ENCODE measurements around the gene PTH2R.

The PTH2R gene

GRCh38 chr2:208360259-208361076, 46.1 kb upstream of the PTH2R start:
- POLR2A ChIA-PET = no interaction called here
- TF ChIP-seq NFRKB (IDR thresholded peaks at IDR 0.05) (no peak), ELF4 (IDR thresholded peaks at IDR 0.05) (no peak), ARNT (IDR thresholded peaks at IDR 0.05) (no peak), FOXM1 (IDR thresholded peaks at IDR 0.05; ENCODE audit: borderline replicate concordance) (no peak), SUZ12 (IDR thresholded peaks at IDR 0.05) (no peak)
- CTCF ChIA-PET = no interaction called here
- no peak for DNase-seq (ENCODE audit: extremely low spot score)

GRCh38 chr2:208361077-208361441, 45.5 kb upstream of the PTH2R start:
- TF ChIP-seq LEF1 (IDR thresholded peaks at IDR 0.05; ENCODE audit: borderline replicate concordance) (no peak), ARNT (IDR thresholded peaks at IDR 0.05) (no peak), FOXA1 (IDR thresholded peaks at IDR 0.05) (no peak), L3MBTL2 (conservative IDR thresholded peaks at IDR 0.05) (no peak), SUZ12 (IDR thresholded peaks at IDR 0.05) (no peak), ELF4 (IDR thresholded peaks at IDR 0.05) (no peak), TARDBP (IDR thresholded peaks at IDR 0.05) (no peak), FOXK2 (IDR thresholded peaks at IDR 0.05) (no peak), PKNOX1 (IDR thresholded peaks at IDR 0.05) (no peak), FOXM1 (IDR thresholded peaks at IDR 0.05; ENCODE audit: borderline replicate concordance) (no peak)
- DNase-seq (ENCODE audit: extremely low spot score) = no peak
- CTCF ChIA-PET = no interaction called here
- POLR2A ChIA-PET = no interaction called here

- DNase-seq (ENCODE audit: extremely low spot score) = no peak
- CTCF ChIA-PET = no interaction called here
- no peak for TF ChIP-seq CTBP1 (IDR thresholded peaks at IDR 0.05; ENCODE audit: borderline replicate concordance)
- TF ChIP-seq FOXK2 (IDR thresholded peaks at IDR 0.05) = no peak
- TF ChIP-seq LEF1 (IDR thresholded peaks at IDR 0.05; ENCODE audit: borderline replicate concordance) = no peak
- no peak for TF ChIP-seq PKNOX1 (IDR thresholded peaks at IDR 0.05)
- no peak for TF ChIP-seq FOXA1 (IDR thresholded peaks at IDR 0.05)
- no peak for TF ChIP-seq FOXM1 (IDR thresholded peaks at IDR 0.05; ENCODE audit: borderline replicate concordance)
- POLR2A ChIA-PET = no interaction called here
Measured at GRCh38 chr2:208363485-208363884, 43.1 kb upstream of the PTH2R start.

GRCh38 chr2:208366215-208367127, 40.1 kb upstream of the PTH2R start:
- ChIA-PET CTCF (interaction anchor here (0.7 kb wide), 1 partner anchor 370 kb away, joined by 3 read pairs; no protein-coding TSS in a partner anchor), POLR2A (no interaction called here)
- TF ChIP-seq LEF1 (IDR thresholded peaks at IDR 0.05; ENCODE audit: borderline replicate concordance) (no peak), FOXM1 (IDR thresholded peaks at IDR 0.05; ENCODE audit: borderline replicate concordance) (no peak), ELF4 (IDR thresholded peaks at IDR 0.05) (no peak)
- DNase-seq (ENCODE audit: extremely low spot score) = no peak

GRCh38 chr2:208369091-208369490, 37.5 kb upstream of the PTH2R start:
- DNase-seq (ENCODE audit: extremely low spot score) = no peak
- POLR2A ChIA-PET = no interaction called here
- CTCF ChIA-PET = no interaction called here
- TF ChIP-seq SP1 (IDR thresholded peaks at IDR 0.05) (no peak), PKNOX1 (IDR thresholded peaks at IDR 0.05) (no peak), SUZ12 (IDR thresholded peaks at IDR 0.05) (no peak), CTBP1 (IDR thresholded peaks at IDR 0.05; ENCODE audit: borderline replicate concordance) (no peak), TARDBP (IDR thresholded peaks at IDR 0.05) (no peak), FOXM1 (IDR thresholded peaks at IDR 0.05; ENCODE audit: borderline replicate concordance) (no peak), LEF1 (IDR thresholded peaks at IDR 0.05; ENCODE audit: borderline replicate concordance) (no peak), HDGF (IDR thresholded peaks at IDR 0.05; ENCODE audit: borderline replicate concordance) (no peak), FOXK2 (IDR thresholded peaks at IDR 0.05) (no peak), L3MBTL2 (conservative IDR thresholded peaks at IDR 0.05) (no peak), BHLHE40 (IDR thresholded peaks at IDR 0.05; ENCODE audit: borderline replicate concordance) (no peak), ZNF384 (IDR thresholded peaks at IDR 0.05) (no peak)

- DNase-seq (ENCODE audit: extremely low spot score) = no peak
- TF ChIP-seq L3MBTL2 (conservative IDR thresholded peaks at IDR 0.05) (no peak), CTBP1 (IDR thresholded peaks at IDR 0.05; ENCODE audit: borderline replicate concordance) (no peak), SUZ12 (IDR thresholded peaks at IDR 0.05) (no peak), BHLHE40 (IDR thresholded peaks at IDR 0.05; ENCODE audit: borderline replicate concordance) (no peak), FOXK2 (IDR thresholded peaks at IDR 0.05) (no peak), SP1 (IDR thresholded peaks at IDR 0.05) (no peak), HDGF (IDR thresholded peaks at IDR 0.05; ENCODE audit: borderline replicate concordance) (no peak), LEF1 (IDR thresholded peaks at IDR 0.05; ENCODE audit: borderline replicate concordance) (no peak), TARDBP (IDR thresholded peaks at IDR 0.05) (no peak), FOXA1 (IDR thresholded peaks at IDR 0.05) (no peak), PKNOX1 (IDR thresholded peaks at IDR 0.05) (no peak), ARNT (IDR thresholded peaks at IDR 0.05) (no peak), ELF4 (IDR thresholded peaks at IDR 0.05) (no peak), NFRKB (IDR thresholded peaks at IDR 0.05) (no peak), FOXM1 (IDR thresholded peaks at IDR 0.05; ENCODE audit: borderline replicate concordance) (no peak), ZNF384 (IDR thresholded peaks at IDR 0.05) (no peak)
Measured at GRCh38 chr2:208370881-208371633, 35.5 kb upstream of the PTH2R start.

More at GRCh38 chr2:208370881-208371633, 35.5 kb upstream of the PTH2R start:
- ChIA-PET CTCF (no interaction called here), POLR2A (no interaction called here)

All from HEK293T (cell line).